GM19463 (cell line): ENCODE results near the gene TMEM87B.

Source experiments
- ATAC-seq: cut with Tn5 transposase; IDR thresholded peaks from one replicate; pipeline ENCODE4 v1.9.1; 2021; ENCODE audit warnings: mild to moderate bottlenecking, moderate library complexity; ENCODE audit not compliant: unreplicated experiment

The TMEM87B gene

GRCh38 chr2:112149194-112149593, 94.1 kb downstream of the TMEM87B start:
- no peak for ATAC-seq

GRCh38 chr2:112149866-112150435, 94.9 kb downstream of the TMEM87B start:
- no peak for ATAC-seq

GRCh38 chr2:112150447-112150846, 95.4 kb downstream of the TMEM87B start:
- ATAC-seq = no peak

DNA sequence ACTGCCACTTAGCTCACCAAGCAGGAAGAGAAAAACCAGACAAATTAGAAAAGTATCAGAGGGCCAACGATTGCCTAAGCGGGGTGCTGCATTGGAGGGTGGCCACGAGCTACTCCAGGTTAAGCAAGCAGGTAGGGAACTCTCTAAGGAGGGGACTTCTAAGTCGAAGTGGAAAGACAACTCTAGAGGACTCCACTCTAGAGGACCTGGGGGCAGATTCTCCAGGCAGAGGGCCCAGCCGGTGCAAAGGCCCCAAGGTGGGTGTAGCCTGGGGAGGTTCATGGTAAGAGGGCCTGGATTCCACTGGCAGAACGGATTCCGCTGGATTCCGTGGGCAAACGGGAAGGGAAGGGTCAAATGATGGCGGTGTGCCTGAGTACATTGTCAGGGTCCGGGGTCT, 95.8 kb downstream of the TMEM87B start:
- ATAC-seq = no peak

DNA sequence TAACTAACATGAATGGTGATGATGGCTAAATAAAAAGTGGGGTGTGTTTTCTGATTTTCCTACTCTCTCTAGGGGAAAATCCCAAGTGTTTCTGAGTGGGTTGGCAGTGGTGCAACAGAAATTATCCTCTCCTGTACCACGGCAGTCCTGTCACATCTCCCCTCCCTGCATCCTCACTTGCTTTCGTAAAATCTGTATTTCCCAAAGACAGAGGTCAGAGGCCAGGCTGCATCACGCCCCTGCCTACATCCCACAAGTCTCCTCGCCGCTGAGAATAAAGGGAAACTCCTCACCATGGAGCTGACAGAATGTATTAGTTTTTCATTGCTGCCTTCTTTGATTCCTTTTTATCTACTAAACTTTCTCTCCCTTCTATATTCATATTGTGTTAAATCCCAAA, 96.2 kb downstream of the TMEM87B start:
- ATAC-seq = no peak

DNA sequence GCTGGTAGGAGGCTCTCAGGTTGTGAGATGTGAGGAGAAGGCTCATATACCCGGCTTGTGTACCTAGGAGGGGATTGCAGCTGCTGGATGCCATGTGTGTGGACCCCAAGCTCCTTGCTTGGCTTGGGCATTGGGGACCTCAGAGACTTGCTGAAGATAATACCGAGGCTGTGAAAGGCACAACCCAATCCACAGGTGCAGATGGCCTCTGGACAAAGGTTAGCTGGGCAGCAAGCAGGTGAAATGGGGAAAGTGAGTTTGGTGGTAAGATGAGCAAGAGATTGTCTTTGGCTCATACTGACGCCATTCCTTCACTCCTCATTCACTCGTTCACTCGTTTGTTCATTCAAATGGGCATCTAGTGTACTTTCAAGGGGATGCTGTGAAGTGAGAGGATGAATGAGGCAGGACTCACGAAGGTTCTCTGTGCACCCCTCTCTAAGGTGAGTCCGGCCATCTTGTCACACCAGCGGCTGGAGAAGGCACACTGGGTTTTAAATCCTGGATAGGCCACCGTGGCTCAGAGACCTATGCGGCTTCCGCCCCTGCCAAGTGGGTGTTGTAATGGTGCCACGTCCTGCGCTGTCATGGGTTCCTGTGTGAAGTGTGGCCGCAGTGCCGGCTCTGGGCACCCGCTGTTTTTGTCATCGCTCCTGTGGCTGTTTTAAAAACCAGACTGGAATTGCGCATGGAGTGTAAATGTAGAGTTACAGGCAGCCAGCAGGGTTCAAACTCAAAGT, 96.8 kb downstream of the TMEM87B start:
- ATAC-seq = no peak

DNA sequence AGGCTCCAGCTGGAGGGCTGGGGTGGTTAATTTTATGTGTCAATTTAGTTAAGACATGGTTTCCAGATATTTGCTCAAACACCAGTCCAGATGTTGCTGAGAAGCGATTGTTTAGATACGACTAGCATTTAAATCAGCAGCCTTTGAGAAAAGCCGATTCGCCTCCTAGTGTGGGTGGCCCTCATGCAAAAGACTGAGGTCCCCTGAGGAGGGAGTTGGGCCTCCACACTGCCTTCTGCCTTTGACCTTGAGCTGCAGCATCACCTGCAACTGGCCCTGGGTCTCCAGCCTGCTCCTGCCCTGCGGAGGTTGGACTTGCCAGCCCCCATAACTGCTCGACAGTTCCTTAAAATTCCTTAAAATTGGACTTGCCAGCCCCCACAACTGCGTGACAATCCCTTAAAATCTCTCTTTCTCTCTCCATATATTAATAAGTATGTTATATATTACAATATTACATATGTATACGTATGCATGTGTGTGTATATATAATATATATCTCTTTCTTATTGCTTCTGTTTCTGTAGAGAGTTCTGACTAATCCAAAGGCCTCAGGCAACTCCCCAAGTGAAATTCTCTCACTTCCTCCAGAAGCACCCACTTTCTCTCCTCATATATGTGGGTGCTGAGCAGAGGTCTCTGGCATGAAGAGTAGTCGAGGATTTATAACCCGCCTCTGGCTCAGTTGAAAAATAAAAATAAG, 97.6 kb downstream of the TMEM87B start:
- ATAC-seq = no peak

- no peak for ATAC-seq
These were observed 98.1 kb downstream of the TMEM87B start for GRCh38 chr2:112153179-112153490.

DNA sequence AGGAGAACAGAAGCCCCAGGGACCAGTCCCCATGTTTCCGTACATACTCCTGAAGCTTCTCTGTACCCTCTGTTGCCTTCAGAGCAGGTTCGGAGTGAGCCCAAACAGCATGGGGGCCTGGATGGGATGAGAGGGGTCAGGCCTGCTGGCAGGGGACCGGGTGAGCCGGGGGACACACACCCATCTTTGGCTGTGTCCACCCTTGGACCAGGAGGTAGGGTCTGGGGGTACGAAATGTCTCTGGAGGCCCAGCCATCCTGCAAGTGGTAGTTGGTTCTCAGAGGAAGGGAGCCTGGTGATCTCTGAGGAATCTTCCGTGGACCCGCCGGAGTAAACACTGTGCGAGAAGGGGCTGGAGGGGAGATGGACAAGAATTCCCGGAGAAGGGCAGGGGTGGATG, 98.4 kb downstream of the TMEM87B start:
- no peak for ATAC-seq

DNA sequence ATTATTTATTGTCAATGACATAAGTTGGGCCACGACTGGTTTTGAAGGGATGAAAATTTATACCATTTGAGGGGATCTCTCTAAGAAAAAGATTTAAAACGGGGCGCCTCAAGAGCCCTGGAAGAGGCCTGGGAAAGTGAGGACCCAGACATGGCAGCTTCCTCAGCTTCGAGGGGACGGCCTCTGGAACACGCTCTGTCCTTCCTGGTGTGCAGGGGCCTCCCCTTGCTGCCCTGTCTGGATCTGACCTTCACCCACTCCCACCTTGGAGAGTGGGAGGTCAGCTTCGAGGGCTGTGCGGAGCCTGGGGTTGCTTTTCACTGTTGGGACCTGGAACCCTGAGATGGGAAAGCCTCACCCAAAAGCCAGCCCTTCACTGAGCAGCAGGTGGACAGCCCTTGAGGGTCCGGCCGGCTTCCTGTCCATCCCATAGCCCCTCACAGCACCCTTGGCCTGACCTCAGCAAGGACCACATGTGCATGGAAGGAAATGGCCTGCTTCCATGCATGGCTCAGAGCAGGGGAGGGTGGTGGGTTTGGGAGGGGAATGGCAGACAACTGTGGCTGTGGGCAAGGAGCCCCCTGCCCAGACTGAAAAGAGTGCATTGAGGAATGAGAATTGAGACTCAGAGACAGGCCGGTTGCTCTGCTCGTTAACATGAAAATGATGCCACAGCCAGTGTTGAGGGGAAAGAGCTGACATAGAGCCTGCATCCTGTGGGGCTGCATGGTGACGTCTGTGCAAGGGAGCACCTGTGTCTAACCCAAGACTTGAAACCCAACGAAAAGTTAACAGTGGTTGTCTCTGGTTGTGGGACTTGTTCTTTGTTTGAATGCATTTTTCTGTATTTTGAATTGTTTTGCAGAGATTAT, 99.4 kb downstream of the TMEM87B start:
- peak; percentile 54 for ATAC-seq

GRCh38 chr2:112155331-112156151, 100.5 kb downstream of the TMEM87B start:
- ATAC-seq = no peak

DNA sequence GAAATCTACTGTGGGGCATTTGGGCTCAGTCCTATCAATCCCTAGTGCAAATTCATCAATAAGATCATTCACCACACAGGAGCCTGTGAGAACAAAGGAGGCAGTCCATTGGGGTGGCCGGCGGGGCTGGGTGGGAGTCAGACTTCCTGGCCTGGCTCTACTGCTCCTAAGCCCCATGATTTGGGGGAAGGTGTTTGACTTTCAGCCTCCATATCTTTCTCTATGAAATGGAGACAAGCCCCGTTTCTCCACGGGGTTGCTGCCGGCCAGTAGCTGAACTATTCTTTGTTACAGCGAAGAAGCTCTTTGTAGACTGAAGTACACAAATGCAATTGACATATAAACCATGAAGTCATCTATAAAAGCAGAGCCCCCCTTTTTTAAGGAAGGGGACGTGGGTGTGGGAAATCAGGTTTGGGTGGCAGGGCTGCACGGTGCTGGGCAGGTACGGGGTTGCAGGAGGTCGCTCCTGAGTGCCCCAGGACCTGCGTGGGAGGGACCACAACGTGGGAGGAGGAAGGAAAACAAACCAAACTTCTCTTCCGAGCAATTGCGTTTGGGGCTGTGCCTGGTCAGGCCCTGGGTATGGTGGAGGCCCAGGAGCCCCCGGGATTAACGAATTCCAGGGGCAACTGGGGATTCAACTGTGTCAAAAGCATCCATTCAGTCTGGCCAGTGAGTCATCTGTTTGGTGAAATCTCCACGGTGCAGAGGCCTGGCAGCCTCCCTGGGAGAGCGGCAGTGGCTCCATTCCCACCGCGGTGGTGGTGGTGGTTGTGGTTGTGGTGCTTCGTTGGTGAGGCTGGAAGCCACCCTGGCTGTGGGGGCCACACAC, 101.3 kb downstream of the TMEM87B start:
- no peak for ATAC-seq

DNA sequence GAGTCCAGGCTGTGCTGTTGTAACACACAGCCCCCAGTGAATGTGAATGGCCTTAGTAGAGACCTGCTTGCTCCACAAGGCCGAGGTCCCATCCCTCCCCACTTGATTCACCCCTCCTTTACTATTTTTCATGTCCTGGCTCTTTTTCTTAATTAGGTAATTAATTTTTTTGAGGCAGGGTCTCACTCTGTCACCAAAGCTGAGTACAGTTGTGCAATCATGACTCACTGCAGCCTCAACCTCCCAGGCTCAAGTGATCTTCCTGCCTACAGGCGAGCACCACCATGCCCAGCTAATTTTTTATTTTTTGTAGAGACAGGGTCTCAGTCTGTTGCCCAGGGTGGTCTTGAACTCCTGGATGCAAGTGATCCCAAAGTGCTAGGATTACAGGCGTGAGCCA, 102.4 kb downstream of the TMEM87B start:
- ATAC-seq = no peak

GRCh38 chr2:112159454-112159921, 104.4 kb downstream of the TMEM87B start:
- ATAC-seq = no peak

DNA sequence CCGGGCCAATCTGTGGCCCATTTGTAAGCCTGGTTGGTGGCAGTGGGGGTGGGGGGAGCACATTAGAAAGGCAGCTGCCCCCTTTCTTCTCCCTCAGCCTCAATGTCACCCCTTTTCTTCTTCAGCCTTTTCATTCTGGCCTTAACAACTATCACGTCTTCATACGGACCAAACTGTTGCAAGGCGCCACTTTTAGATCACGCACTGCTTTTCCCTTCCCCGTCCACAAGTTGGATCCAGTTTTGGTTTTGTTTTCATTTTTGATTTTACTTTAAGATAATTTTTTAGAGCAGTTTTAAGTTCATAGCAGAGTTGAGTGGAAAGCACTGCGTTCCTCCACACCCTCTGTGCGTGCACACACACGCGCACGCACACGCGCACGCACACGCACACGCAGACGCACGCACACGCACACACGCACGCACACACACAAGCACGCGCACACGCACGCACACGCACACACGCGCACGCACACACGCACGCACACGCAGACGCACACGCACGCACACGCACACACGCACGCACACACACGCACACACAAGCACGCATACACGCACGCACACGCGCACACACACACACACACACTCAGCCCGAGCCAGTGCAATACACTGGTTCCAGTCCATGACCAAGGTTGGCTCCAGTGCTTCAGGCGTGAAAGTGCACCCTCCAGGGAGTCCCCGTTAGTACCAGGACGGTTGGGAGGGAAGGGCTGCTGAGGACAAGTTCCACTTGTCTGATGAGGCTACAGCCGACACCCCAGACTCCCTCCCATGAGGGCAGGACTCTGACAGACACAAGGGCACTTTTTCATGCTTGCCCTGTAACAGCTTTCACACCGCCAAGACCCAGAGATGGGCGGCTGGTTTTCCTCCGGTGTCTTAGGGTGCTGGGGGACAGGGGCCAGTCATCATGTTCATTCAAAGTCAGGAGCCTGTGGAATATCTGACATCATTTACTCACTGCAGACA, 105.5 kb downstream of the TMEM87B start:
- no peak for ATAC-seq

DNA sequence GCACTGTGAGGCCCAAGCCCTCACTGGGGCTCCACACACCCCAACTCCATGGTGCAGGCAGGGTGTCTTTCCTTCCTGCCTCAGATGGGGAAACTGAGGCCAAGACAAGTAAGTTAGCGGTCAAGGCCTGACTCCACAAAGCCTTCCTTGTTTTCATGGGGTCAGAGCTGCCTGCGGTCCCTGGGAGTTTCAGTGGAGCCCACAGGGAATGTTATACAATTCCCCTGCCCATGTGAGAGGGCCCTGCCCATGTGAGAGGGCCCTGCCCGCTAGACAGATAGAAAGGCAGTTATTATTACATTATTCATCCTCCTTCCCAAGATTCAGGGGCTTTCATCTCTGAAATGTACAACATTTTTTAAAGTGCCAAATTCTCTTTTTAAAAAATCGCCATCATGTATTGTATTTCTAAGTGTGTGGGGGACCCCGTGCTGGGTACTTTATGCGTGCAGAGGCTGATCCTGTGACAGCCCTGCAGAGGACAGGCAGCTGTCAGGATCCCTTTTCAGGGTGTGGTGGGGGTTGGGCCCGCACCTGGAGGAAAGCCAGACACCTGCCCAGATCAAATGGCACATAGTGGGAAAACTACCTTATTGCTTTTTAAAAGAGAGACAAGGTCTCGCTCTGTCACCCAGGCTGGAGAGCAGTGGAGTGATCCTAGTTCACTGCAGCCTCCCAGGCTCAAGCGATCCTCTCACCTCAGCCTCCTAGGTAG, 106.5 kb downstream of the TMEM87B start:
- ATAC-seq = no peak

- no peak for ATAC-seq
These were observed 107.3 kb downstream of the TMEM87B start for GRCh38 chr2:112162341-112162740.

GRCh38 chr2:112162956-112163355, 107.9 kb downstream of the TMEM87B start:
- ATAC-seq = no peak
